ENCODE results near the gene GMPR. TPM values are rescaled to one million over a fixed set of nuclear protein-coding genes. Genes with fewer than 3 reads are reported as not detected.
"Not testable (repeated sequence)": the region's sequence is repeated elsewhere in the genome, so short reads cannot be mapped to it uniquely, and the experiment has no call there.

GMPR gene
- total and polyA plus RNA-seq, 4 experiments from 2014 or later, result 0.56 to 0.68 TPM; not detected in 2

DNA sequence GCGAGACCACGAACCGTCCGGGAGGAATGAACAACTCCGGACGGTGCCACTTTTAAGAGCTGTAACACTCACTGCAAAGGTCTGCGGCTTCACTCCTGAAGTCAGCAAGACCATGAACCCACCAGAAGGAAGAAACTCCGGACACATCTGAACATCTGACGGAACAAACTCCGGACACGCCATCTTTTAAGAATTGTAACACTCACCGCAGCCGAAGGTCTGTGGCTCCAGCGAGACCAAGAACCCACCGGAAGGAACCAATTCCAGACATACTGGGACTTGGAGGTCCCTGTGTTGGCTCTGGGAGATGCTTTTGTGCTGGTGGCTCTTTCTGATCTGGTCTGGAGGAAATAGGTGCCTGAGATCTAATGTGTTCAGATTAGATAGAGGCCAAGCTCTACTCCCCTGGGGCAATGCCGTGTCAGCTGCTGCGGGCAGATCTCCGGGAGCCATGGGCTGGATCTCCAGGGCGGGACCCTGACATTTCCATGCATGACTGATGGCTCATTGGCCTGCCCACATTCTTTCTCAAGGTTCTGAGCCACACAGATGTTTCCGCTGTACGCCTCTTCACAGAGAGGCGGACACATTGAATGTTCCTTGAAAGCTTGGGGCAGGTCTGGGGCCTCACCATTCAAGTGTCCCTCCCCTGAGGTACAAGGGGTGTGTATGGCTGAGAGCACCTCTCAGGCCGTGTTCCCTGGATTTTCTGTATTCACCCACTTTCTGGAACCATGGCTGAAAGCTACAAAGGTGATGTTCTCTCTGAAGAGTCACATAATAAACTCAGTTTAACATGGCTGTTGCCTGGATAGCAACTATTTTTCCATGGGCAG lies 29.3 kb downstream of the GMPR start:
- no peaks in the 10 kb centered on the region for H3K4me1 Mint-ChIP-seq
- Histone ChIP-seq H3K4me3 (ENCODE audit: low read length in 2 of 2) (no peak overlapping the region), H3K4me1 (ENCODE audit: insufficient read depth, low read length) (peaks cover 3% of the 10 kb centered on the region), H3K9me3 (ENCODE audit: control insufficient read depth in 1 of 2, low read length in 2 of 2) (no peaks in the 10 kb centered on the region), H3K27ac (ENCODE audit: low read depth, low read length) (no peak overlapping the region), H3K27me3 (ENCODE audit: insufficient read depth, low read length) (no peaks in the 10 kb centered on the region), H3K36me3 (ENCODE audit: insufficient read depth, low read length) (no peaks in the 10 kb centered on the region)
- intact Hi-C loops (cut with micrococcal nuclease), result no loop called here
- no peaks in the 10 kb centered on the region for H3K9me3 Mint-ChIP-seq
- H3K27ac Mint-ChIP-seq, result no peak overlapping the region
- no peak overlapping the region for H3K4me3 Mint-ChIP-seq
- ChIA-PET CTCF (ENCODE audit: partially characterized antibody) (no interaction called here), POLR2A (ENCODE audit: partially characterized antibody) (no interaction called here)
- H3K27me3 Mint-ChIP-seq, result peaks cover 1 to 5% of the 10 kb centered on the region in 2 donors
- H3K36me3 Mint-ChIP-seq, result no peaks in the 10 kb centered on the region
- no peak for DNase-seq

GRCh38 chr6:16269442-16270070 lies 31.2 kb downstream of the GMPR start:
- H3K4me1 ChIP-seq (ENCODE audit: insufficient read depth, low read length); H3K4me1 Mint-ChIP-seq; H3K36me3 Mint-ChIP-seq; intact Hi-C loops (cut with micrococcal nuclease); CTCF ChIA-PET (ENCODE audit: partially characterized antibody); H3K9me3 Mint-ChIP-seq; DNase-seq; H3K27ac Mint-ChIP-seq; H3K27me3 ChIP-seq (ENCODE audit: insufficient read depth, low read length); H3K4me3 ChIP-seq (ENCODE audit: low read length in 2 of 2); POLR2A ChIA-PET (ENCODE audit: partially characterized antibody); H3K9me3 ChIP-seq (ENCODE audit: control insufficient read depth in 1 of 2, low read length in 2 of 2); H3K27me3 Mint-ChIP-seq; H3K4me3 Mint-ChIP-seq; H3K36me3 ChIP-seq (ENCODE audit: insufficient read depth, low read length); H3K27ac ChIP-seq (ENCODE audit: low read depth, low read length): not testable (repeated sequence)

DNA sequence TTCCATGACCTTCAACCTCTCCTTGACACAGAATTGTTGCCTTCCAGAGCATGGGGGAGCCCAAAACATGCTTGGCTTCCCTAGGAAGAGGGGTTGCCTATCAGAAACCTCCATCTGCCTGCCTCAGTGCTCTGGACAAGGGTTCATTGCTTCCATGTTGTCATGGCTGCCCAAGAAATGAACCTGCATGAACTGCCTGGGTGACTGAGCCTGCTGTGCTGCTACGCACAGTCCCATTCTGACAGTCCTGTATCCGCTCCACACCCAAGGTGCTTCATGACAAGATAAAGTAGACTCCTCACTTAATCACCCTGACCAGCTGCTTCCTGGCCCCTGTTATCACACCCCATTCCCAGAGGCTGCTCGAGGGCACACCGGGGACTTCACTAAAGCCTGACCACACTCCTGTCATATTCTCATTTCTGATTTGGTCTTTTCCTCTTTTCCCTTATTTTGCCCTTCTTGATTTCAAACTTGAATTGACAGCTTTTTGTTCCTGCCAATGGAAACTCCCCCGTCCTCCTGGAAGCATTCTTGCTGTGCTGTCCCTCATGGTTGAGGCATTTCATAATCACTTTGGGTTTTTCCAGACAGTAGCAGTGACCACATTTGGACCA lies 31.9 kb downstream of the GMPR start:
- no peaks in the 10 kb centered on the region for H3K27me3 ChIP-seq (ENCODE audit: insufficient read depth, low read length)
- POLR2A ChIA-PET (ENCODE audit: partially characterized antibody), result no interaction called here
- H3K9me3 Mint-ChIP-seq, result no peaks in the 10 kb centered on the region
- CTCF ChIA-PET (ENCODE audit: partially characterized antibody), result no interaction called here
- H3K27ac ChIP-seq (ENCODE audit: low read depth, low read length), result no peak overlapping the region
- H3K4me3 Mint-ChIP-seq, result no peak overlapping the region
- no peaks in the 10 kb centered on the region for H3K36me3 ChIP-seq (ENCODE audit: insufficient read depth, low read length)
- H3K4me3 ChIP-seq (ENCODE audit: low read length in 2 of 2), result no peak overlapping the region
- no peaks in the 10 kb centered on the region for H3K9me3 ChIP-seq (ENCODE audit: control insufficient read depth in 1 of 2, low read length in 2 of 2)
- H3K4me1 Mint-ChIP-seq, result no peaks in the 10 kb centered on the region
- intact Hi-C loops (cut with micrococcal nuclease), result no loop called here
- H3K27me3 Mint-ChIP-seq, result peaks cover 0 to 2% of the 10 kb centered on the region in 2 donors
- no peak overlapping the region for H3K27ac Mint-ChIP-seq
- no peaks in the 10 kb centered on the region for H3K36me3 Mint-ChIP-seq
- H3K4me1 ChIP-seq (ENCODE audit: insufficient read depth, low read length), result peaks cover 3% of the 10 kb centered on the region
- DNase-seq, result no peak

DNA sequence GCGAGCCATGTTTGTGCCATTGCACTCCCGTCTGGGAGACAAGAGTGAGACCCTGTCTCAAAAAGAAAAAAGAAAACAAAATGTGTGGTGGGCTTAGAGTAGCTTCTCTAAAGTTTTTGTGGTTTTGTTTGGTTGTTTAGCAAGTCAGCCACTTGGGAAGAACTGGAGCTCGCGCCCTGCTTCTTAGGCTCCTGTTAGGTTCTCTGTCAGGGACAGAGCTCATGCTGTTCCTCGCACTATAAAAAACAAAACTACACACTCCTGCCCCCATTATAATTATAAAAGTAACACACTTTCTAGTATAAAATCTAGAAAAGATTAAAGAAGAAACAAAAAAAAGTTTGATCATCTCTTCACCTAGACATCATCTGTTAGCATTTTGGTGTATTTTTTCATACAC lies 33.0 kb downstream of the GMPR start:
- POLR2A ChIA-PET (ENCODE audit: partially characterized antibody), result no interaction called here

GRCh38 chr6:16272201-16272600 lies 33.8 kb downstream of the GMPR start:
- Histone ChIP-seq H3K9me3 (ENCODE audit: control insufficient read depth in 1 of 2, low read length in 2 of 2) (no peaks in the 10 kb centered on the region), H3K4me3 (ENCODE audit: low read length in 2 of 2) (no peak overlapping the region), H3K27ac (ENCODE audit: low read depth, low read length) (no peak overlapping the region), H3K27me3 (ENCODE audit: insufficient read depth, low read length) (no peaks in the 10 kb centered on the region), H3K4me1 (ENCODE audit: insufficient read depth, low read length) (peaks cover 3% of the 10 kb centered on the region), H3K36me3 (ENCODE audit: insufficient read depth, low read length) (no peaks in the 10 kb centered on the region)
- Mint-ChIP-seq H3K9me3 (no peaks in the 10 kb centered on the region), H3K4me3 (no peak overlapping the region), H3K36me3 (no peaks in the 10 kb centered on the region), H3K27me3 (peaks cover 0 to 2% of the 10 kb centered on the region in 2 donors), H3K27ac (no peak overlapping the region), H3K4me1 (no peaks in the 10 kb centered on the region)
- POLR2A ChIA-PET (ENCODE audit: partially characterized antibody), result no interaction called here
- intact Hi-C loops (cut with micrococcal nuclease), result no loop called here
- no peak for DNase-seq
- CTCF ChIA-PET (ENCODE audit: partially characterized antibody), result no interaction called here

More for the DNA sequence above, 33.0 kb downstream of the GMPR start:
- H3K4me3 Mint-ChIP-seq, result no peak overlapping the region
- H3K4me1 Mint-ChIP-seq, result no peaks in the 10 kb centered on the region
- Histone ChIP-seq H3K27ac (ENCODE audit: low read depth, low read length) (no peak overlapping the region), H3K4me1 (ENCODE audit: insufficient read depth, low read length) (peaks cover 3% of the 10 kb centered on the region), H3K9me3 (ENCODE audit: control insufficient read depth in 1 of 2, low read length in 2 of 2) (no peaks in the 10 kb centered on the region), H3K36me3 (ENCODE audit: insufficient read depth, low read length) (no peaks in the 10 kb centered on the region), H3K27me3 (ENCODE audit: insufficient read depth, low read length) (no peaks in the 10 kb centered on the region), H3K4me3 (ENCODE audit: low read length in 2 of 2) (no peak overlapping the region)
- no peaks in the 10 kb centered on the region for H3K9me3 Mint-ChIP-seq
- H3K36me3 Mint-ChIP-seq, result no peaks in the 10 kb centered on the region
- CTCF ChIA-PET (ENCODE audit: partially characterized antibody), result no interaction called here
- no peak for DNase-seq
- no peak overlapping the region for H3K27ac Mint-ChIP-seq
- intact Hi-C loops (cut with micrococcal nuclease), result no loop called here
- H3K27me3 Mint-ChIP-seq, result peaks cover 0 to 2% of the 10 kb centered on the region in 2 donors

DNA sequence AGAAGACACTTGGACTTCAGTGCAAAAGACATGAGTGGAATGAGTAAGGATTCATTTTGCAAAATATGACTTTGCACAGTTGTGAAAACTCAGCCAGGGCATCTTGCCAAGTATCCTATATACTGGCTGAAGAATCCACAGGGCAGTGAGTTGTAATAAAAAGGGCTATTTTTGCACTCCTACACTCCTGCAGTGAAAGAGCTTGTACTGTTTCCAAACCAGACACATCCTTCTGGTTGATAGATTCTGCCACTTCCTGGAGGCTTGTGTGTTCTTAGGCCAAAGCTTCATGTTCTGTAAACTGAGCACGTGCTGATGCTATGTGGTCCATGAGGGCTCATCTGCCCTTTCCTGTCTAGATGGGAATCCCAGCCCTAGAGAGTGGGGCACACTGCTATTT lies 34.9 kb downstream of the GMPR start:
- intact Hi-C loops (cut with micrococcal nuclease), result no loop called here
- Histone ChIP-seq H3K4me1 (ENCODE audit: insufficient read depth, low read length) (peaks cover 3% of the 10 kb centered on the region), H3K36me3 (ENCODE audit: insufficient read depth, low read length) (no peaks in the 10 kb centered on the region), H3K27ac (ENCODE audit: low read depth, low read length) (no peak overlapping the region), H3K9me3 (ENCODE audit: control insufficient read depth in 1 of 2, low read length in 2 of 2) (no peaks in the 10 kb centered on the region), H3K27me3 (ENCODE audit: insufficient read depth, low read length) (no peaks in the 10 kb centered on the region), H3K4me3 (ENCODE audit: low read length in 2 of 2) (no peak overlapping the region)
- Mint-ChIP-seq H3K27ac (no peak overlapping the region), H3K4me3 (no peak overlapping the region), H3K36me3 (no peaks in the 10 kb centered on the region), H3K9me3 (no peaks in the 10 kb centered on the region), H3K27me3 (peaks cover 0 to 7% of the 10 kb centered on the region in 2 donors), H3K4me1 (no peaks in the 10 kb centered on the region)
- CTCF ChIA-PET (ENCODE audit: partially characterized antibody), result no interaction called here
- POLR2A ChIA-PET (ENCODE audit: partially characterized antibody), result no interaction called here
- no peak for DNase-seq

DNA sequence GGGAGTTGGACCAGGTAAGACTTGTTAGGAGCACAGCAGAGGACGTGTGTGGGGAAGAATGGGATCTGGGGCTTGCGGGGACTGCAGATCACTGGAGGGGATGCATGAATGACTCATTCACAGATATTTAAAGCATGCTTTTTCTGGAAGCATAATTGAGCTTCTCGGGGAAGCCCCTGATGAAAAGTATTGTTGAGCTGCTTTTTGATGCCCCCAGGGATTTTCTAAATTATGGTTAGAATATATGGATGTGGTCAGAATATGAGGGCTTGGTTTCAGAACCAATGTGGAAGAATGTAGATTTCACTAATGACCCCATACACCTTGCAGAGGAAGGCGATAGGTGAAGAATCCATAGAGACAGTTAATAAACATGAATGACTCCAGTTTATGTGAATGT lies 36.1 kb downstream of the GMPR start:
- Mint-ChIP-seq H3K36me3 (no peaks in the 10 kb centered on the region), H3K4me1 (no peaks in the 10 kb centered on the region), H3K4me3 (peak overlapping the region in 1 of 8 donors; percentile 5), H3K27me3 (peaks cover 0 to 7% of the 10 kb centered on the region in 2 donors), H3K9me3 (no peaks in the 10 kb centered on the region), H3K27ac (no peak overlapping the region)
- intact Hi-C loops (cut with micrococcal nuclease), result no loop called here
- ChIA-PET CTCF (ENCODE audit: partially characterized antibody) (interaction anchor here (1.3 kb wide), 1 partner anchor 15 kb away, joined by 3 read pairs; no protein-coding TSS in a partner anchor), POLR2A (ENCODE audit: partially characterized antibody) (no interaction called here)
- Histone ChIP-seq H3K27ac (ENCODE audit: low read depth, low read length) (no peak overlapping the region), H3K4me1 (ENCODE audit: insufficient read depth, low read length) (no peaks in the 10 kb centered on the region), H3K27me3 (ENCODE audit: insufficient read depth, low read length) (no peaks in the 10 kb centered on the region), H3K4me3 (ENCODE audit: low read length in 2 of 2) (no peak overlapping the region), H3K36me3 (ENCODE audit: insufficient read depth, low read length) (no peaks in the 10 kb centered on the region), H3K9me3 (ENCODE audit: control insufficient read depth in 1 of 2, low read length in 2 of 2) (no peaks in the 10 kb centered on the region)
- no peak for DNase-seq

All from CD4-positive, alpha-beta memory T cell (primary cell).